Spleen (tissue), 11 donors: ENCODE measurements around the gene FAM216A. TPM values are rescaled to one million over a fixed set of nuclear protein-coding genes. Genes with fewer than 3 reads are reported as not detected.

ENCODE experiments used
- DNase-seq: peaks from one replicate; pipeline ENCODE4 v3.0.0-alpha.2; 2020
- H3K27ac ChIP-seq, 8 donors: fragments of 200-600 bp; sonication (generic) in 7 of 8; 1 replicate in 4 of 8; 2 replicates in 4 of 8; pipeline versions ENCODE4 v1.5.0 to v1.8.0; 2016 to 2021; ENCODE audit warnings: inconsistent platforms in 4 of 8, mild to moderate bottlenecking in 4 of 8, moderate library complexity in 1 of 8
- H3K27me3 ChIP-seq, 7 donors: fragments of 200-600 bp; sonication (generic) in 6 of 7; replicated peaks in 1 of 7; 1 replicate in 4 of 7; 2 replicates in 3 of 7; pipeline versions ENCODE4 v1.5.0 to v1.8.0; 2016 to 2021; ENCODE audit warnings: inconsistent platforms in 3 of 7, mild to moderate bottlenecking in 1 of 7
- H3K36me3 ChIP-seq, 6 donors: fragments of 200-600 bp; sonication (generic) in 5 of 6; 1 replicate in 4 of 6; 2 replicates in 2 of 6; pipeline versions ENCODE4 v1.5.0 to v1.8.0; 2016 to 2021; ENCODE audit warnings: inconsistent platforms in 2 of 6
- H3K4me1 ChIP-seq, 6 donors: fragments of 200-600 bp; sonication (generic) in 5 of 6; 1 replicate in 3 of 6; 2 replicates in 3 of 6; pipeline versions ENCODE4 v1.5.0 to v1.8.0; 2016 to 2021; ENCODE audit warnings: inconsistent platforms in 3 of 6
- H3K4me3 ChIP-seq, 8 donors: fragments of 200-600 bp; sonication (generic) in 7 of 8; 1 replicate in 4 of 8; 2 replicates in 4 of 8; pipeline versions ENCODE4 v1.5.0 to v1.8.0; 2016 to 2021; ENCODE audit warnings: inconsistent platforms in 4 of 8, mild to moderate bottlenecking in 4 of 8, moderate library complexity in 2 of 8
- H3K9me3 ChIP-seq, 8 donors: fragments of 200-600 bp; sonication (generic) in 7 of 8; 1 replicate in 4 of 8; 2 replicates in 4 of 8; pipeline versions ENCODE4 v1.5.0 to v1.8.0; 2016 to 2021; ENCODE audit warnings: inconsistent platforms in 4 of 8
- POLR2A ChIP-seq, 3 donors: fragments of 450-650 bp; IDR thresholded peaks; one replicate each; pipeline ENCODE4 v1.5.1; 2017; ENCODE audit warnings: antibody characterized with exemption in 3 of 3, mild to moderate bottlenecking in 1 of 3
- POLR2AphosphoS5 ChIP-seq, 3 donors: sonication (generic); formaldehyde crosslinking; IDR thresholded peaks; one replicate each; pipeline ENCODE4 v1.5.1; 2017; ENCODE audit warnings: antibody characterized with exemption in 3 of 3
- WGBS, 5 donors: extraction: QIAGEN DNeasy Blood & Tissue Kit in 3 of 5; methylation state at CpG; one replicate each; pipeline versions ENCODE4 v1.1.5 to v1.1.7; 2013 to 2018; 5-methylcytosine and 5-hydroxymethylcytosine counted together
- intact Hi-C: fragments of 100-400 bp; cut with DNase I; formaldehyde crosslinking; loops from one replicate; pipeline ENCODE4 v1.15.0; 2023; ENCODE audit warnings: low total_unique reads
- polyA plus RNA-seq, 3 donors: library from polyadenylated mRNA; stranded (reverse); fragments of 200-250 nt; gene quantifications; one replicate each; pipeline ENCODE4 v1.2.1, GENCODE V29; 2013
- small RNA-seq, 4 donors: library from RNA; depleted of rRNA; stranded (forward); fragments of <200 nt; gene quantifications; one replicate each; pipeline ENCODE3, GENCODE V24; 2016
- total RNA-seq, 7 donors: library from RNA; depleted of rRNA in 3 of 7; stranded (reverse); fragments of >200 nt in 3 of 7; fragmentation: NEBNext Ultra II Directional in 4 of 7; extraction: Animal tissue kit (Norgen Biotek cat#: 25700) in 4 of 7; gene quantifications; one replicate each; pipeline versions ENCODE4 v1.1.0 to v1.2.1, GENCODE V29; 2016 to 2021
- TF ChIP-seq, protein P1 (sequence below), 11 experiments: fragments of 200-600 bp in 7 of 11; fragments of 450-650 bp in 4 of 11; sonication (generic) in 4 of 11; IDR thresholded peaks in 8 of 11; conservative IDR thresholded peaks in 3 of 11; 1 replicate in 7 of 11; 2 replicates in 4 of 11; pipeline versions ENCODE4 v1.4.0 to v1.8.0; 2016 to 2021; ENCODE audit warnings: antibody characterized with exemption in 11 of 11, inconsistent platforms in 4 of 11, mild to moderate bottlenecking in 1 of 11
- donor health status: healthy with polysubstance abuse.
- donor health status: DM: no; HTN: no; CAD: no; lungs with moderate emphysema.
- donor health status: DM: no; HTN: no; CAD: no.
- donor health status: Bipolar disorder and iron deficiency.
- donor health status: healthy.
- donor health status: DM: no; HTN: no; CAD: no.
- donor health status: DM: yes; HTN: yes; CAD: no.

The FAM216A gene
- total and polyA plus RNA-seq, 10 donors, result 6.9 to 19.4 (median 9.9) TPM

DNA sequence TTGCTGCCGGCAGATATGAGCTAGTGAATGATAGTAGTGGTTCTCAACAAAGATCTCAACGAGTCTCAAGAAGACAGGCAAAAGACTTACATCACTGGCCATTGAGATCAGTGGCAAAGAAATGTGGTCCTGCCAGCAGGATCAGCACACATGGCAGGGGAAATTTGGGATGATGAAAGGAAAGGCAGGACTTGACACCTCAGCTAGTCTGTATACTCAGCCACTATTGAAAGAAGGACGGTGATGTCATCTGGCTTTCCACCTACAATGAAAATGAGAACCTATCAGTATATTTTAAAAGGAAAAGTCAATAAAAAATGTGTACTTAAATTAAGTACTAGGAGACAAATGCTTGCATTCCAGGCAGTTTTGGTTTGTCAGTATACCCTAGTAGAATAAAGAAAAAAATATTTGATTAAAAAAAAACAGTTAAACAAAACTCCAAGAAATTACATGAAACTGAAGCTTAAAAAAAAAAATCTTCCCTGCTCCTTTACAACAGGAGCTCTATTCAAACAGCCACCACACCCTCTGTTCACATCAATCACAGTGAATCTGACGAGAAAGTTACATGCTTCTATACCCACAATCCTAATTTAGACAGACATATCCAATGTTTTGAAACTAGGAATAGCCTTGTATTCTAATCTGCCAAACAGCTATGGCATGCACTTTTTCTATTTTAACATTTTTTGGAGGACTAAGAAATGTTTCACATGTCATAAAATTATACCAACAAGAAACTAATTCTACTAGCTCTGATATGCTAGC is 68.4 kb downstream of the FAM216A start:
- no peaks in the 10 kb centered on the region for H3K9me3 ChIP-seq
- H3K27ac ChIP-seq, result no peak overlapping the region
- no peak for DNase-seq
- H3K27me3 ChIP-seq, result no peaks in the 10 kb centered on the region
- intact Hi-C loops, result no loop called here
- WGBS, 5 donors, result 85 to 92% (median 91%) methylated on average over 4 of the region's 4 CpGs
- peaks cover 0 to 99% (median 49%) of the 10 kb centered on the region in 6 donors for H3K36me3 ChIP-seq
- H3K4me3 ChIP-seq, result no peak overlapping the region
- H3K4me1 ChIP-seq, result peaks cover 0 to 8% (median 0%) of the 10 kb centered on the region in 6 donors
- TF ChIP-seq POLR2A (IDR thresholded peaks at IDR 0.05) (no peak), POLR2AphosphoS5 (IDR thresholded peaks at IDR 0.05) (no peak)
- TF ChIP-seq, protein P1, sequence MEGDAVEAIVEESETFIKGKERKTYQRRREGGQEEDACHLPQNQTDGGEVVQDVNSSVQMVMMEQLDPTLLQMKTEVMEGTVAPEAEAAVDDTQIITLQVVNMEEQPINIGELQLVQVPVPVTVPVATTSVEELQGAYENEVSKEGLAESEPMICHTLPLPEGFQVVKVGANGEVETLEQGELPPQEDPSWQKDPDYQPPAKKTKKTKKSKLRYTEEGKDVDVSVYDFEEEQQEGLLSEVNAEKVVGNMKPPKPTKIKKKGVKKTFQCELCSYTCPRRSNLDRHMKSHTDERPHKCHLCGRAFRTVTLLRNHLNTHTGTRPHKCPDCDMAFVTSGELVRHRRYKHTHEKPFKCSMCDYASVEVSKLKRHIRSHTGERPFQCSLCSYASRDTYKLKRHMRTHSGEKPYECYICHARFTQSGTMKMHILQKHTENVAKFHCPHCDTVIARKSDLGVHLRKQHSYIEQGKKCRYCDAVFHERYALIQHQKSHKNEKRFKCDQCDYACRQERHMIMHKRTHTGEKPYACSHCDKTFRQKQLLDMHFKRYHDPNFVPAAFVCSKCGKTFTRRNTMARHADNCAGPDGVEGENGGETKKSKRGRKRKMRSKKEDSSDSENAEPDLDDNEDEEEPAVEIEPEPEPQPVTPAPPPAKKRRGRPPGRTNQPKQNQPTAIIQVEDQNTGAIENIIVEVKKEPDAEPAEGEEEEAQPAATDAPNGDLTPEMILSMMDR (IDR thresholded peaks at IDR 0.05 in 8 of 11, conservative IDR thresholded peaks at IDR 0.05 in 3 of 11), result no peak

- Histone ChIP-seq H3K27me3 (no peaks in the 10 kb centered on the region), H3K9me3 (no peaks in the 10 kb centered on the region), H3K36me3 (peaks cover 0 to 99% (median 47%) of the 10 kb centered on the region in 6 donors), H3K4me3 (no peak overlapping the region), H3K27ac (no peak overlapping the region), H3K4me1 (peaks cover 0 to 16% (median 3%) of the 10 kb centered on the region in 6 donors)
- no peak for DNase-seq
- no peak for TF ChIP-seq POLR2A (IDR thresholded peaks at IDR 0.05)
- TF ChIP-seq POLR2AphosphoS5 (IDR thresholded peaks at IDR 0.05), result peak in 1 of 3 donors; percentile 35
- TF ChIP-seq, protein P1 (IDR thresholded peaks at IDR 0.05 in 8 of 11, conservative IDR thresholded peaks at IDR 0.05 in 3 of 11), result no peak
- WGBS, 5 donors, result 77 to 94% (median 80%) methylated on average over 9 of the region's 9 CpGs
- intact Hi-C loops, result no loop called here
Measured at GRCh38 chr12:110537605-110538409, 69.2 kb downstream of the FAM216A start.

- TF ChIP-seq POLR2A (IDR thresholded peaks at IDR 0.05), result no peak
- TF ChIP-seq, protein P1 (IDR thresholded peaks at IDR 0.05 in 8 of 11, conservative IDR thresholded peaks at IDR 0.05 in 3 of 11), result no peak
- peaks cover 0 to 97% (median 49%) of the 10 kb centered on the region in 6 donors for H3K36me3 ChIP-seq
- no peaks in the 10 kb centered on the region for H3K9me3 ChIP-seq
- H3K27me3 ChIP-seq, result no peaks in the 10 kb centered on the region
- no peak for DNase-seq
- H3K4me1 ChIP-seq, result peaks cover 0 to 28% (median 15%) of the 10 kb centered on the region in 6 donors
- H3K27ac ChIP-seq, result no peak overlapping the region
- H3K4me3 ChIP-seq, result no peak overlapping the region
- intact Hi-C loops, result no loop called here
- WGBS, 5 donors, result 92 to 97% (median 95%) methylated on average over 5 of the region's 5 CpGs
Measured at GRCh38 chr12:110538869-110539622, 70.4 kb downstream of the FAM216A start.

Small RNA genes within 50 kb of the gene (small RNA-seq; reads per million reads assigned to genes)
- 0 reads per million in 4 donors for gene RF00278

Other genes starting within 250 kb of the FAM216A start
- 100 to 1,000 TPM in 6 of 7 donors, 10 to 100 TPM in 1; 89.8 to 143 (median 118) TPM for gene ATP2A2, start 187.6 kb upstream of the FAM216A start, total RNA-seq
- 10 to 100 TPM in 2 of 3 donors, 1 to 10 TPM in 1; 7.8 to 18.4 (median 12.3) TPM for gene ATP2A2, start 187.6 kb upstream of the FAM216A start, polyA plus RNA-seq
- 10 to 100 TPM; 40.9 to 78.0 (median 53.9) TPM for gene ANAPC7, start 65.1 kb upstream of the FAM216A start, total RNA-seq
- gene ANAPC7, start 65.1 kb upstream of the FAM216A start, polyA plus RNA-seq, result 10 to 100 TPM; 32.2 to 51.3 (median 42.4) TPM
- 100 to 1,000 TPM; 301 to 568 (median 353) TPM for gene ARPC3, start 18.5 kb upstream of the FAM216A start, total RNA-seq
- gene ARPC3, start 18.5 kb upstream of the FAM216A start, polyA plus RNA-seq, result 100 to 1,000 TPM; 614 to 762 (median 699) TPM
- 10 to 100 TPM; 12.5 to 29.9 (median 19.8) TPM for gene GPN3, start 588 bp upstream of the FAM216A start, total RNA-seq
- 10 to 100 TPM; 11.6 to 21.2 (median 18.7) TPM for gene GPN3, start 588 bp upstream of the FAM216A start, polyA plus RNA-seq
- 100 to 1,000 TPM in 4 of 7 donors, 10 to 100 TPM in 3; 77.9 to 131 (median 103) TPM for gene VPS29, start 33.3 kb downstream of the FAM216A start, total RNA-seq
- 100 to 1,000 TPM; 152 to 228 (median 193) TPM for gene VPS29, start 33.3 kb downstream of the FAM216A start, polyA plus RNA-seq
- 1 to 10 TPM in 6 of 7 donors, under 1 TPM in 1; 0.67 to 2.2 (median 1.4) TPM for gene RAD9B, start 33.5 kb downstream of the FAM216A start, total RNA-seq
- gene RAD9B, start 33.5 kb downstream of the FAM216A start, polyA plus RNA-seq, result under 1 TPM; 0.35 to 0.74 (median 0.61) TPM
- 10 to 100 TPM; 20.1 to 27.3 (median 26.5) TPM for gene PPTC7, start 114.5 kb downstream of the FAM216A start, total RNA-seq
- gene PPTC7, start 114.5 kb downstream of the FAM216A start, polyA plus RNA-seq, result 1 to 10 TPM; 7.5 to 9.9 (median 8.3) TPM
- gene TCTN1, start 145.3 kb downstream of the FAM216A start, total RNA-seq, result 10 to 100 TPM; 14.8 to 30.8 (median 24.5) TPM
- 10 to 100 TPM in 2 of 3 donors, 1 to 10 TPM in 1; 8.4 to 21.0 (median 14.7) TPM for gene TCTN1, start 145.3 kb downstream of the FAM216A start, polyA plus RNA-seq
- 10 to 100 TPM; 46.9 to 71.3 (median 63.7) TPM for gene HVCN1, start 220.3 kb downstream of the FAM216A start, total RNA-seq
- gene HVCN1, start 220.3 kb downstream of the FAM216A start, polyA plus RNA-seq, result 100 to 1,000 TPM in 2 of 3 donors, 10 to 100 TPM in 1; 76.5 to 114 (median 106) TPM